NCI-H2171 (cell line): ENCODE measurements around the gene NTN1.
"Not testable (repeated sequence)": the region's sequence is repeated elsewhere in the genome, so short reads cannot be mapped to it uniquely, and the experiment has no call there.

Source experiments
- DNase-seq: peaks from one replicate; lab custom pipeline; 2025; lab: John Stamatoyannopoulos, UW

Gene NTN1

GRCh38 chr17:9021158-9021991 is at the start of gene NTN1:
Gene NTN1 (plus strand): TSS chr17:9021510. CDS start chr17:9022374, 864 bp downstream.
- DNase-seq = no peak

DNA sequence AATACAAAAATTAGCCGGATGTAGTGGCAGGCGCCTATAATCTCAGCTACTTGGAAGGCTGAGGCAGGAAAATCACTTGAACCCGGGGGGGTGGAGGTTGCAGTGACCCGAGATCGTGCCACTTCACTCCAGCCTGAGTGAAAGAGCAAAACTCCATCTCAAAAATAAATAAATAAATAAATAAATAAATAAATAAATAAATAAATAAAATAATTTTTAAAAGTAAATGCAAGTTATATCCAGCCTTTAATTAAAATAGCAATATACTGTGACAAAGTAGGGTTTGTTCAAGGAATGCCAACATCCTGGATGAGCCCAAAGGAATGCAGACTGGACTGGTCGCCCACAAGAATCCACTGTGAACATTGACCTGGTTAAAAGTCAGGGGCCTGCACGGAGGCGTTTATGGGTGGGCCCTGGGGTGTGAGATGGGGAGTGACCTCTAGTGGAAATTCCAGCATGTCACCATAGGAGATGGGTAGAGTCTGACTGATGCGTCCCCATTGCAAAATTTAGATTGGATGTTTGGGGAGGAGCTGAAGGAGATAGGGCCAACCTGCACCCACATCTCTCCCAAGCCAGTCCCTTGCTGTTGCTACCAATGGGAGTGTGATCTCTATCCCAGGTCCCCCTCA is 46.1 kb upstream of the NTN1 start:
- no peak for DNase-seq

DNA sequence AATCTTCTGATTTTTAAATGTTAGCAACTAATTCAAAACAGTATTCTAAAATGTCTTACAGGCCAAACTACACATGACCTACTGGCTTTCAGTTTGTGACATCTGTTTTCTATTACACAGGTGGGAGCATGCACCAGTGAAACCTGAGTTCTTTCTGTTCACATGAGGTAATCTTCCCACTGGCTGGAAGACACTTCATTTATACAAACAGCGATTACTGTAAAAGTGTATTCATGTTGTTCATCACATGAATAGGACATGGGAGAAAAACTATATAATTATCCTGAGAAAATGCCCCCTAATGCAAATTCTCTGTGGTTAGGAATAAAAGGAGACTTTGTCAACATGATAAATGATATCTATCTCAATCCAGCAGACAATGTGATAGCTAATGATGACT is 44.7 kb upstream of the NTN1 start:
- no peak for DNase-seq

DNA sequence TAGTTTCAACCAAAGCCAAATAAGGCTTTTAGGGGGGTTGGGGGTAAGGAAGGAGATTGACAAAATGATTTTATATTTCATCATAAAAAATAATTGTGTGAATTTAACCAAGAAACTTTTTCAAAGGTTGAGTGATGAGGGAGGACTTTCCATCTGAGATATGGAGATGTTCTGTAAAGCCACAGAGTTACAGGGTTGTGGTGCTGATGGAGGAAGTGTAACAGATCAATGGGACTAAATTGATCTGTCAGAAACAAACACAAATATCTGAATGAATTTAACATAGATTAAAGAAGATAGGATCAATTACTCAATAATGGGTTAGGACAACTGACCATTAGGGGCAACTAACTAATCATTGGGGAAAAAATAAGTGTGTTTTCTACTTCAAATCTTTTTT is 41.6 kb upstream of the NTN1 start:
- no peak for DNase-seq

GRCh38 chr17:8981443-8981842 is 39.9 kb upstream of the NTN1 start:
- DNase-seq = no peak

- not testable (repeated sequence) for DNase-seq
These were observed 37.1 kb upstream of the NTN1 start for GRCh38 chr17:8984225-8984624.

GRCh38 chr17:8985054-8985701 is 36.1 kb upstream of the NTN1 start:
- DNase-seq = no peak

DNA sequence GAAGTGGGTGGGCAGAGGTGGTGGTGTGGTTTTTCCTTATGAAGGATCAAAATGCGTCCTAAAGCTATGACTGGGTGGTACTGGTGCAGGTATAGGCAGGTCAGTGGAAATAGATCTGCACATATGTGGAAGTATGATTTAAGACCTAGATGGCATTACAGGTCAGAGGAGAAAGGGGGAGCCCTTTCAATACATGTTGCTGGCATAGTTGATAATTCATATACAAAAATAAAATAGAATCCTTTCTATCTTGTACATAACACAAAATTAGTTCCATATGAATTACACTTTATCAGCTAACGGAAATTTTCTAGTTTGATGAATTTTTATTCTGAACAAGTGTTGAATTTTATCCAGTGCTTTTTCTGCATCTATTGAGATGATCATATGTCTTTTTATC is 35.0 kb upstream of the NTN1 start:
- no peak for DNase-seq

GRCh38 chr17:8988263-8988935 is 32.9 kb upstream of the NTN1 start:
- DNase-seq = not testable (repeated sequence)

- no peak for DNase-seq
These were observed 29.6 kb upstream of the NTN1 start for GRCh38 chr17:8991514-8992285.

GRCh38 chr17:8994319-8994718 is 27.0 kb upstream of the NTN1 start:
- no peak for DNase-seq

DNA sequence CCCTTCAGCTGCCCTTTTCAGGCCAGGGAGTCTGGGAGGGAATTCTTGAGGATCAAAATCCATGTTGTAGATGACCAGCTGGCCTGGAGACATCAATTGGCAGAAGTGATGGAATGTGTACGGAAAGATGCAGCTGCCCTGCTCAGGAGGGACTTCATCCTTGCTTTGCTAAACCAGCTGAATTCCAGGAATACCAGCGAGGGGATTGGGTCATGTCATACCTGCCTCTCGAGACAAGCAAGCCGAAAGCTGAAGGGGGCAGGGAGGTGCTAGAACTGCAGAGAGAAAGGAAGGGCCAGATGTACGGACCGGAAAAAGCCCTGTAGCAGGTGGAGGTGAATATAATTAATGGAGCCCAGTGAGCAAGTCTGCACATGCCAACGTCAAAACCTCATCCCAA is 25.6 kb upstream of the NTN1 start:
- no peak for DNase-seq

DNA sequence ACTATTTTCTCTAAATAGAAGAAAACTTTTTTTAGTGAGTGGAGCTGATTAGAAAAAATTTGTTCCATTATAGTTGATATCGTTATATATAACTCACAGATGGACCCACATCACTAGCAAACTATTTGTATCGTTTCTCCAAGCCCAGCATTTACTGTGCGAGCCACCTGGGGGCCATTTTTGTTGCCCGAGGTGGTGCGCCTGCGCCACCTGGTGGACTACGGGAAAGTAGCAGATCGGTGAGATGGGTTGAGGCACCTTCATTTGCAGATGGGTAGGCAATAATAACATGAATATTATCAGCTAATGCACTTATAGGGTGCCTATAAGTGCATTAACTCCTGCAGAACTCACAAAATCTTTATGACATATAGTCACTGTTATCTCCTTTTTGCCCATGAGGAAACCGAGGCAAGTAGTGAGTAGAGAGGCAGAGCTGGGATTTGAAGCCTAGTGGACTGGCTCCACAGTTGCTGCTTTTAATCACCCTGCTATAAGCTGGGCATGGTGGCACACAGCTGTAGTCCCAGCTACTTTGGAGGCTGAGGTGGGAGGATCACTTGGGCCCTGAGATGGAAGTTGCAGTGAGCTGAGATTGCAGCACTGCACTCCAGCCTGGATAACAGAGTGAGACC is 23.2 kb upstream of the NTN1 start:
- no peak for DNase-seq

DNA sequence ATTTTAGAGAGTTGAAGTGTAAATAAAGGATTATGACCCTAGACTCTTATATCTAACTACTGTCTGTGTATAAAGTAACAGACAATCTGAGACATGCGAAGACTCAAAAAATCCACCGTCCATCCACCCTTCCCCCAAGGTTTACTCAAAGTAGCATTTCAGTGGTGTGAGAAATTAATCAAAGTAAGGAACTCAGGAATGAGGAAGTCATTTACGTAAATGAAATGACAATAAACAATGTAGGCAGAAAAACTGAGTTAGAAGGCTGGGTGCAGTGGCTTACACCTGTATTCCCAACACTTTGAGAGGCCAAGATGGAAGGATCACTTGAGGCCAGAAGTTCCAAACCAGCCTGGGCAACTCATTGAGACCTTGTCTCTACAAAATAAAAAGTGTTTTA is 19.8 kb upstream of the NTN1 start:
- DNase-seq = no peak

DNA sequence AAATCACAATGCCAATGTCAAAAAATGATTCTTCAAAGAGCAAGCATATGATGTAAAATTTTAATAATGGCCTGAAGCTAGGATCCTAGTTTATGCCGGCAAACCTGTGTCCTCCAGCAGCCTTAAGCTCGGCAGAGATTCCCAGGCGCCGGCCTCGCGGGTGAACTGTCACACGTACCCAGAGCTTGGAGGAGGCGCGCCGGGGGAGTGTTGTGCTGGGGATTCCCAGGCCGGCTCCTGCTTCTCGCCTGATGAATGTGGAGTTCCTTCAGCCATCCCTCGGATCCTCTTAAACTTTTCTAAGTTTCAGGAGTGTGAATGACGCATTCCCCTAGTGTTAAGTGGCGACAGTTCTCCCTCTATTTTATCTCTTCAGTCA is 19.1 kb upstream of the NTN1 start:
- DNase-seq = no peak

DNA sequence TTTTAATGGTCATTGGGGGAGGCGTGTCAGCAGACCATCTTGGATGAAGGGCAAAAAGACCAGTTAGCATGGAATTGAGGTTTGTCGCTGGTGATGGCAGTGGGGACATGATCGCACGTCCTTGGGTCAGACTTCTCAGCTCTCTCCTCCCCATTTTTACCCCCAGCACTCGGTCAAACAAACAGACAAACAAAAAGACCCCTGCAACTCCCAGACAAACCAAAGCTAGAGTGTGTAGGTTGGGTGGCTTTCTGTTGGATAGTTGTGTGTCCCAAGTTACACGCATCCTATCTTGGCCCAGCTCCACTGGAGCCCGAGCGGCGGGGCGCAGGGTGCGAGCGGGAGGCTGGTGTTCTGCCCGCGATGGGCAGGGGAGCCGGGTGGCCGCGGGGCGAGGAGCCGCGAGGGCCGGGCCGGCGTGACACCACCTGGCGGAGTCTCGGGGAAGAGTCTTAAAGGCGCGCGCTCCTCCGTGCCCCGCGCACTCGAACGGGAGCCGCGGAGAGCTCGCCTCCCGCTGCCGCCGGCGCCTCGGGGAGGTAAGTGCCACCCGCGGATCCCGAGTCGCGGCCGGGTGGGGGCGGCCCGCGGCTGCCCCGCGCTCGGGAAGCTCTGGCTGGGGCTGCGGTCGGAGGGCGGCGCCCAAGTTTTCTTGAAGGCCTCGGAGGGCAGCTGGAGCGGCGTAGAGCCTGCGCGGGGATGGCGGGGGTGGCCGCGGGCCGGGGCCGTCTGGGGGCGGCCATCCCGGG is 18.5 kb upstream of the NTN1 start:
- DNase-seq = no peak

DNA sequence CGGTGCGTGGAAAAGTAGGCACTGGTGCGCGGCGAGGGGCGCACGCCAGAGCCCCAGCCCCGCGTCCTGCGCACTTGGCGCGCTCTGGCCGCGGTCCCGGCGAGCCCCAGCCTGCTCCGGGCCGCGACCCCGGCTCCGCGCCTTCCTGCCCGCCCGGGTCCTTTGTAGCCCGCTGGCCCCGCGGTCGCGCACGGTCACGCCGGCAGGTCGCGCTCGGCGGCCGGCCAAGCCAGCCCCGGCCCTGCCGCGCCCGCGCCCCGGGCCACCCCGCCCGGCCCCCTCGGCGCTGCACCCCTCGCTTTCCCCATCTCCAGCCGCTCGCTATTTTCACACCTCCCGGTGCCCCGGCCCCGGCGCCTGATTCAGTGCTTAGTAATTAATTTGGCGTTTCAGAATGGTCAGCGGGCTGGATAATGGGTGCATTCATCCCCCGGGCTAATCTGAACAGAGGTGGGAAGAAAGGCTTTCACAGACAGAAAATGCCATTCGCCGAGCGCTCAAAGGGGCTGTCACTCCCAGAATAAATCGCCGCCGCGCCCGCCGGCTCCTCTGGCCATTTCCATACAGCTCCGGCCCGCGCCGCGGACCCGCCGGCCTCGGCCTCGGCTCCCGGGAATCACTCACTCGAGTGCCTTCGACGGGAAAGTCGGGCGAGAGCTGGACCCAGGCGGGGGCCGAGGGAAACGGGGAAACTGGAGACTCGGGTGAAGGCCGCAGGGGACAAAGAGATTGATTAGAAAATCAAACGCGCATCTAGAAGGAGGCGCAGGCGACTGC is 17.8 kb upstream of the NTN1 start:
- no peak for DNase-seq

DNA sequence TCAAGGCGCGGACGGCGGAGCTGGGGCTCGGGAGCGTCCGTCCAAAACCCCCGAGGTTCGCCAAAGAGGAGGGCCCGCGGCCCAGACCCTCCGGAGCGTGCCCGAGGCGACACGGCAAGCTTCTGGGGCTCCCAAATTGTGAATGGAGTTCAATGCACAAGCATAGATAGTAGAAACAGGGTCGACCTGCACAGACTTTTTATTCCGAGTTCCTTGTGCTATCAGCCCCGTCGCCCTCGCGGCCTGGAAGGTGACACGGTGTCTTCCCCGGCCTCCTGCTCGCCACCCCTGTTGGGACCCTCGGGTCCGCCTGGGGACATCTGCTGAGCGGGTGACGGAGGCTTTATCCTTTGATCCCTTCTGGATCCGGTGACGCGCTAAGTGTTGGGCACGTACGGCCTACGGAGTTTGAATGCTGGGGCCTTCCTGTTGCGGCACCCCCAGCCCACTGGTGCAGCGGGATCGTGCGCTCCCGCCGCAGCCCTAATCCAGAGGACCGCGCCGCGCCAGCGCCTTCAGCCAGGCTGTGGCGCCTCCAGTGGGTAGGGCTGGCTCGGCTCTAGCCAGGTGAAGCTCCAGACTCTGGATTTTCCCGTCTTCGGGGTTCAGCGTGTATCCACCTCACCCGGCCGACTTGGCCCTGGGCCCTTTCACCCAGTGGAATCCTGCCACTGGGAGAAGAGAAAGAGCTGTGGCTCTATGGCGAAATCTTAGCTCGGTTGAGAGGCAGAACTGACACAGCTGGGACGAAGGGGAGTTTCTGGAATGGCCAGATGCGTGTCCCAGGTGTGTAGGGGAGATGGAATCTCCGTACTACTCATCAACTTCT is 17.0 kb upstream of the NTN1 start:
- DNase-seq = no peak

- DNase-seq = no peak
These were observed 16.4 kb upstream of the NTN1 start for GRCh38 chr17:9004961-9005285.
